HCT116 (cell line): ENCODE measurements around the gene TOP3B. TPM values are rescaled to one million over a fixed set of nuclear protein-coding genes. Genes with fewer than 3 reads are reported as not detected.

Experiments
- ATAC-seq: fragments of 200-7000 bp; cut with Tn5 transposase; 2 replicates; pipeline ENCODE4 v1.9.1; 2020; ENCODE audit warnings: mild to moderate bottlenecking, moderate library complexity
- BruUV-seq: library from RNA; stranded (reverse); fragments of 400-500 nt; replicated peaks from 2 replicates; lab custom pipeline; 2021; lab: Mats Ljungman, UMichigan
- CTCF ChIA-PET: fragments of 300-600 bp; sonication (Branson Sonifier 250); formaldehyde crosslinking; loops from one replicate; lab custom pipeline; 2021; ENCODE audit warnings: antibody characterized with exemption; lab: Charles Lee
- POLR2A ChIA-PET: fragments of 300-600, 350-600 bp; sonication (Branson Sonifier 250); formaldehyde crosslinking; loops from one replicate; lab custom pipeline; 2021; ENCODE audit warnings: antibody characterized with exemption; lab: Charles Lee
- RAD21 ChIA-PET, 2 experiments: fragments of 300-600 bp; sonication (Branson Sonifier 250); formaldehyde crosslinking; loops; one replicate each; lab custom pipeline; 2023; ENCODE audit warnings: low total read pairs in 2 of 2; ENCODE audit not compliant: uncharacterized antibody in 2 of 2, unreplicated experiment in 2 of 2, low non-redundant PET in 1 of 2; lab: Charles Lee
- DNase-seq: peaks from one replicate; pipeline ENCODE4 v3.0.0-alpha.2; 2010; ENCODE audit warnings: low read depth, low spot score
- H2AFZ ChIP-seq: fragments of 200-600 bp; shearing (Covaris generic), sonication (generic); 2 replicates; pipeline ENCODE4 v1.6.1; 2017; ENCODE audit warnings: low read depth, mixed run types, mixed read lengths, antibody characterized with exemption, low read length; ENCODE audit not compliant: poor library complexity, severe bottlenecking
- H3K27ac ChIP-seq: 2 replicates; pipeline ENCODE4 v1.5.1; 2012; ENCODE audit warnings: low read depth, low read length
- H3K27me3 ChIP-seq: fragments of 200-600 bp; sonication (generic); 2 replicates; pipeline ENCODE4 v1.6.1; 2016; ENCODE audit warnings: mixed run types, low read length, mixed read lengths; ENCODE audit not compliant: insufficient read depth
- H3K36me3 ChIP-seq, 2 experiments: fragments of 200-500 bp in 1 of 2; fragments of 200-600 bp in 1 of 2; sonication (Bioruptor generic) in 1 of 2; sonication (generic) in 1 of 2; 2 replicates each; pipeline versions ENCODE4 v1.5.1 to v1.6.1; 2014 to 2016; ENCODE audit warnings: low read length in 2 of 2, inconsistent platforms in 1 of 2, mixed read lengths in 1 of 2, mixed run types in 1 of 2; ENCODE audit not compliant: insufficient read depth in 2 of 2, control insufficient read depth in 1 of 2
- H3K4me1 ChIP-seq, 2 experiments: fragments of 200-600 bp in 1 of 2; sonication (generic) in 1 of 2; 2 replicates each; pipeline versions ENCODE4 v1.5.1 to v1.6.1; 2012 to 2017; ENCODE audit warnings: low read length in 2 of 2, inconsistent platforms in 1 of 2, mild to moderate bottlenecking in 1 of 2, mixed read lengths in 1 of 2, mixed run types in 1 of 2, moderate library complexity in 1 of 2; ENCODE audit not compliant: insufficient read depth in 2 of 2, control insufficient read depth in 1 of 2
- H3K4me2 ChIP-seq: fragments of 200-600 bp; sonication (generic); 2 replicates; pipeline ENCODE4 v1.6.1; 2017; ENCODE audit warnings: mixed run types, low read length, mixed read lengths
- H3K4me3 ChIP-seq, 2 experiments: fragments of 200-600 bp in 1 of 2; sonication (generic) in 1 of 2; replicated peaks in 1 of 2; 2 replicates each; pipeline ENCODE4 v1.5.1; 2011 to 2016; ENCODE audit warnings: low read length in 2 of 2, control low read depth in 1 of 2, low read depth in 1 of 2, mild to moderate bottlenecking in 1 of 2, mixed read lengths in 1 of 2, mixed run types in 1 of 2
- H3K79me2 ChIP-seq: fragments of 200-600 bp; sonication (generic); 2 replicates; pipeline ENCODE4 v1.6.1; 2017; ENCODE audit warnings: mild to moderate bottlenecking, mixed run types, low read length, moderate library complexity, mixed read lengths; ENCODE audit not compliant: insufficient read depth
- H3K9ac ChIP-seq: fragments of 200-600 bp; sonication (generic); 2 replicates; pipeline ENCODE4 v1.6.1; 2016; ENCODE audit warnings: low read length, mixed read lengths
- H3K9me2 ChIP-seq: fragments of 200-600 bp; sonication (generic), shearing (Covaris generic); 2 replicates; pipeline ENCODE4 v1.6.1; 2017; ENCODE audit warnings: mixed run types, mild to moderate bottlenecking, moderate library complexity; ENCODE audit not compliant: insufficient read depth
- H3K9me3 ChIP-seq, 2 experiments: fragments of 200-500 bp in 1 of 2; fragments of 200-600 bp in 1 of 2; sonication (Bioruptor generic) in 1 of 2; sonication (generic) in 1 of 2; 2 replicates each; pipeline ENCODE4 v1.6.1; 2014 to 2017; ENCODE audit warnings: low read length in 2 of 2, mixed read lengths in 2 of 2, inconsistent platforms in 1 of 2, low read depth in 1 of 2, mild to moderate bottlenecking in 1 of 2, mixed run types in 1 of 2, moderate library complexity in 1 of 2; ENCODE audit not compliant: control insufficient read depth in 1 of 2, insufficient read depth in 1 of 2
- H4K20me1 ChIP-seq: fragments of 200-600 bp; sonication (generic), shearing (Covaris generic); 2 replicates; pipeline ENCODE4 v1.6.1; 2017; ENCODE audit warnings: mixed run types, mild to moderate bottlenecking, moderate library complexity; ENCODE audit not compliant: insufficient read depth
- ATF3 ChIP-seq: IDR thresholded peaks from 2 replicates; pipeline ENCODE4 v1.6.1; 2012
- ELF1 ChIP-seq: IDR thresholded peaks from 2 replicates; pipeline ENCODE4 v1.6.1; 2012; ENCODE audit warnings: low read depth, borderline replicate concordance
- EZH2 ChIP-seq: fragments of 200-600 bp; sonication (generic); IDR thresholded peaks from 2 replicates; pipeline ENCODE4 v1.6.1; 2017; ENCODE audit warnings: antibody characterized with exemption, mixed run types
- FOSL1 ChIP-seq: IDR thresholded peaks from 2 replicates; pipeline ENCODE4 v1.6.1; 2012; ENCODE audit warnings: low read depth
- JUND ChIP-seq: IDR thresholded peaks from 2 replicates; pipeline ENCODE4 v1.6.1; 2012
- RAD21 ChIP-seq: IDR thresholded peaks from 2 replicates; pipeline ENCODE4 v1.6.1; 2012; ENCODE audit warnings: low read depth, mild to moderate bottlenecking
- SRF ChIP-seq: IDR thresholded peaks from 2 replicates; pipeline ENCODE4 v1.6.1; 2012; ENCODE audit warnings: low read depth
- intact Hi-C: fragments of 100-400 bp; cut with micrococcal nuclease; formaldehyde crosslinking; loops from 2 replicates; pipeline ENCODE4 v1.10.0; 2022
- total RNA-seq: library from RNA; stranded (reverse); gene quantifications from one replicate; pipeline ENCODE4 v1.2.1, GENCODE V29; 2021; ENCODE audit not compliant: unreplicated experiment

The TOP3B gene
- total RNA-seq, 1 experiment from 2014 or later: 50.1 TPM

GRCh38 chr22:22022947-22023534 lies 40.5 kb upstream of the TOP3B start:
- POLR2A ChIA-PET: no interaction called here
- Histone ChIP-seq H3K9ac (no peak overlapping the region), H3K27ac (no peak overlapping the region), H3K9me2 (no peaks in the 10 kb centered on the region), H3K36me3 (no peaks in the 10 kb centered on the region), H3K4me1 (no peaks in the 10 kb centered on the region), H3K9me3 (no peaks in the 10 kb centered on the region), H3K4me3 (no peak overlapping the region), H4K20me1 (no peaks in the 10 kb centered on the region), H3K4me2 (no peak overlapping the region), H3K79me2 (no peaks in the 10 kb centered on the region), H2AFZ (no peak overlapping the region), H3K27me3 (no peaks in the 10 kb centered on the region)
- intact Hi-C loops: no loop called here
- DNase-seq (no peak), ATAC-seq (no peak)
- CTCF ChIA-PET: no interaction called here
- no peak for TF ChIP-seq ELF1
- no peak for TF ChIP-seq ATF3
- BruUV-seq: no TSS peak
- RAD21 ChIA-PET: no interaction called here

GRCh38 chr22:22022255-22022840 lies 39.8 kb upstream of the TOP3B start:
- Histone ChIP-seq H3K9me2 (no peaks in the 10 kb centered on the region), H3K36me3 (no peaks in the 10 kb centered on the region), H3K4me2 (no peak overlapping the region), H3K9me3 (no peaks in the 10 kb centered on the region), H3K79me2 (no peaks in the 10 kb centered on the region), H3K27me3 (no peaks in the 10 kb centered on the region), H3K4me3 (no peak overlapping the region), H4K20me1 (no peaks in the 10 kb centered on the region), H3K4me1 (no peaks in the 10 kb centered on the region), H3K9ac (no peak overlapping the region), H2AFZ (no peak overlapping the region), H3K27ac (no peak overlapping the region)
- ATAC-seq (no peak), DNase-seq (no peak)
- RAD21 ChIA-PET: no interaction called here
- CTCF ChIA-PET: no interaction called here
- POLR2A ChIA-PET: no interaction called here
- TF ChIP-seq ATF3 (no peak), RAD21 (no peak), EZH2 (no peak), JUND (no peak), FOSL1 (no peak), SRF (no peak)
- intact Hi-C loops: no loop called here
- no TSS peak for BruUV-seq
